ENCODE results near the gene PLTP. TPM values are rescaled to one million over a fixed set of nuclear protein-coding genes. Genes with fewer than 3 reads are reported as not detected.

The PLTP gene
- total RNA-seq, 1 donor, result 107 TPM

DNA sequence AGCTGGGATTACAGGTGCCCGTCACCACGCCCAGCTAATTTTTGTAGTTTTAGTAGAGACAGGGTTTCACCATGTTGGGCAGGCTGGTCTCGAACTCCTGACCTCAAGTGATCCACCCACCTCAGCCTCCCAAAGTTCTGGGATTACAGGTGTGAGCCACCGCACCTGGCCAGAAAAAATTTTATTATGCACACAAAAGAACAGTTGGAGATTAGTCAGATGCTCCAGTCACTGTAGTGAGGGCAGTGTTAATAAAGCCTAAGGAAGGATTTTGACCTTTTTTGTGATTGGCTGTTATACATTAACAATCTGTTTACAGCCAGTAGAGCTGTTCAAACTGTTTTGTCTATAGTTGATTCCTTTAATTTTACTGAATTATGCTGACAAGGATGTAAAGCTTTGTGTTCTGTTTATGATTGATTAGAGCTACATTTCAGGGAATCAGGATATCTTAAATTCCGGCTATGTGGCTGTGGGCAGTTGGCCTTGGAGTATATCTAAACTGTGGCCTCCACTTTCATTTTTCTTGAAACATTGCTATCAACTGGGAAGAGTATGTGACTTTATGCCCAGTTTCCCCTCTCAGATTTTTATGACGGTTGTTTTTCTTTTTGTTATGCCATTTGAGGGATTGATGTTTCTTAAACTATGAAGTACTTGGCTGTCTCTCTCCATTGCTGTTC is 44.7 kb downstream of the PLTP start:
- TF ChIP-seq, protein P1, sequence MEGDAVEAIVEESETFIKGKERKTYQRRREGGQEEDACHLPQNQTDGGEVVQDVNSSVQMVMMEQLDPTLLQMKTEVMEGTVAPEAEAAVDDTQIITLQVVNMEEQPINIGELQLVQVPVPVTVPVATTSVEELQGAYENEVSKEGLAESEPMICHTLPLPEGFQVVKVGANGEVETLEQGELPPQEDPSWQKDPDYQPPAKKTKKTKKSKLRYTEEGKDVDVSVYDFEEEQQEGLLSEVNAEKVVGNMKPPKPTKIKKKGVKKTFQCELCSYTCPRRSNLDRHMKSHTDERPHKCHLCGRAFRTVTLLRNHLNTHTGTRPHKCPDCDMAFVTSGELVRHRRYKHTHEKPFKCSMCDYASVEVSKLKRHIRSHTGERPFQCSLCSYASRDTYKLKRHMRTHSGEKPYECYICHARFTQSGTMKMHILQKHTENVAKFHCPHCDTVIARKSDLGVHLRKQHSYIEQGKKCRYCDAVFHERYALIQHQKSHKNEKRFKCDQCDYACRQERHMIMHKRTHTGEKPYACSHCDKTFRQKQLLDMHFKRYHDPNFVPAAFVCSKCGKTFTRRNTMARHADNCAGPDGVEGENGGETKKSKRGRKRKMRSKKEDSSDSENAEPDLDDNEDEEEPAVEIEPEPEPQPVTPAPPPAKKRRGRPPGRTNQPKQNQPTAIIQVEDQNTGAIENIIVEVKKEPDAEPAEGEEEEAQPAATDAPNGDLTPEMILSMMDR (IDR thresholded peaks at IDR 0.05; ENCODE audit: insufficient read depth, low read length), result no peak
- no peak for DNase-seq (ENCODE audit: low read depth)
- no peak overlapping the region for H3K4me3 ChIP-seq (ENCODE audit: low read depth, low read length)

DNA sequence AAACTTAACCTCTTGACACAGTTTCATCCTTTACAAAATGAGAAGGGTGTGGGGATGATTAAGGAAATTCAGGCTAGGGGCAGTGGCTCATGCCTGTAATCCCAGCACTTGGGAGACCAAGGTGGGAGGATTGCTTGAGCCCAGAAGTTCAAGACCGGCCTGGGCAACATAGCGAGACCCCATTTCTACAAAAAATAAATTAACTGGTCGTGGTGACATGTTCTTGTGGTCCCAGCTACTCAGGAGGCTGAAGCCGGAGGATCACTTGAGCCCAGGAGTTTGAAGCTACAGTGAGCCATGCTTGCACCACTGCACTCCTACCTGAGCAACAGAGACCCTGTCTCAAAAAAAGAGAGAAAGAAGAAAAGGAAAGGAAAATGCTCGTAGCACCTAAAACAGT is 45.5 kb downstream of the PLTP start:
- DNase-seq (ENCODE audit: low read depth), result no peak
- TF ChIP-seq, protein P1 (IDR thresholded peaks at IDR 0.05; ENCODE audit: insufficient read depth, low read length), result no peak
- H3K4me3 ChIP-seq (ENCODE audit: low read depth, low read length), result no peak overlapping the region

DNA sequence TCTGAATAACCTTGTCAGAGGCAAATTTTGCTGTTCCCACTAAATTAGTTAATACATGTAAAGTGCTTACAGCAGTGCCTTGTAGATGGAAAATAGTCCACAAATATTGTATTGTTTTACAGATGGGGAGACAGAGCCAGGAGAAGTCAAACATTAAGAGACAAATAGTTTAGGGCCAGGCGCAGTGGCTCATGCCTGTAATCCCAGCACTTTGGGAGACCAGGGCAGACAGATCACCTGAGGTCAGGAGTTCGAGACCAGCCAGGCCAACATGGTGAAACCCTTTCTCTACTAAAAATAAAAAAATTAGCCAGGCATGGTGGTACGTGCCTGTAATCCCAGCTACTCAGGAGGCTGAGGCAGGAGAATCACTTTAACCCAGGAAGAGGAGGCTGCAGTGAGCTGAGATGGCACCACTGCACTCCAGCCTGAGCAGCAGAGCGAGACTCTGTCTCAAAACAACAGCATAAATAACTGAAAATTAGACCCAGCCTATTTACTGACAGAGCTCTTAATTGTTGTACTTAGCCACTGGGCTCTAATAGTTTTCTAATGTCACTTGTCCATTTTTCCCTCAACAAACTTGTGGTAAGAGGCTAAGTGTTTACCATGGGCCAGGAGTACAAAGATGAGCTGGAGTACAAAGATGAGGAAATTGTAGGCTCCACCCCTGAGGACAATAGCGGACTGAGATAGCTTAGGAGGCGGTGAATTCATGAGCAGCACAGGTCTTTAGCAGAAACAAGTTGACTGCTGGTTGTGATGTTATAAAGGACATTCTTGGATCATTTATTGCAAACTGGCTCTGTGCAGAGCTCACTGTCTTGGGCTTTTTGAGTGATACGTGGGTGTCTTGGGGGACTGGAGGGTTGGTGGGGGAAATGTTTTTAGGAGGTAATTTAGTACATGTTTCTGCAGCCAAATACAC is 48.1 kb downstream of the PLTP start:
- H3K4me3 ChIP-seq (ENCODE audit: low read depth, low read length), result no peak overlapping the region
- TF ChIP-seq, protein P1 (IDR thresholded peaks at IDR 0.05; ENCODE audit: insufficient read depth, low read length), result no peak
- DNase-seq (ENCODE audit: low read depth), result no peak

DNA sequence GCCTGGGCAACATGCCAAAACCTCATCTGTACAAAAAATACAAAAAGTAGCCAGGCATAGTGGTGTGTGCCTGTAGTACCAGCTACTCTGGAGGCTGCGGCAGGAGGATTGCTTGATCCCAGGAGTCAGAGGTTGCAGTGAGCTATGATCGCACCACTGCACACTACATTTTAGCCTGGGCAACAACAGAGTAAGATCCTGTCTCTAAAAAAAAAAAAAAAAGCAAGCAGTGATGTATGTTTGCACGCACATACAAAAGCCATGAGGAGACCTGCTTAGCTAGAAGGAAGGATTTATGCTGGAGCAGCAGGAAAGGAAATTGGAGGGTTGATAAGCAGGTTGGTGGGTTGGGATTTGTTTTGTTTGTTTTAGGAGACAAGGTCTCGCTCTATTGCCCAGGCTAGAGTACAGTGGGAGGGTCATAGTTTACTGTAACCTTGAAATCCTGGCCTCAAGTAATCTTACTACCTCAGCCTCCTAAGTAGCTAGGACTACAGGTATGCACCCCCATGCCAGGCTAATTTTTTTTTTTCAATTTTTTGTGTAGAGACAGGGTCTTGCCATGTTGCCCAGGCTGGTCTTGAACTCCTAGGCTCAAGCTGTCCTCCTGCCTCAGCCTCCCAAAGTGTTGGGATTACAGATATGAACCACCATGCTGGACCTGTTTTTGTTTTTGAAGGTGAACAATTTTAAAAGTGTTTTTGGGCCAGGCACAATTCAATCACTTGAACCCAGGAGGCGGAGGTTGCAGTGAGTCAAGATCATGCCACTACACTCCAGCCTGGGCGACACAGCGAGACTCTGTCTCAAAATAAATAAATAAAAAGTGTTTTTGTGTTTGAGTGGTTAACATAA is 50.5 kb downstream of the PLTP start:
- H3K4me3 ChIP-seq (ENCODE audit: low read depth, low read length), result no peak overlapping the region
- no peak for DNase-seq (ENCODE audit: low read depth)
- TF ChIP-seq, protein P1 (IDR thresholded peaks at IDR 0.05; ENCODE audit: insufficient read depth, low read length), result no peak

GRCh38 chr20:45860560-45861220 is 51.3 kb downstream of the PLTP start:
- H3K4me3 ChIP-seq (ENCODE audit: low read depth, low read length), result no peak overlapping the region
- TF ChIP-seq, protein P1 (IDR thresholded peaks at IDR 0.05; ENCODE audit: insufficient read depth, low read length), result no peak
- no peak for DNase-seq (ENCODE audit: low read depth)

DNA sequence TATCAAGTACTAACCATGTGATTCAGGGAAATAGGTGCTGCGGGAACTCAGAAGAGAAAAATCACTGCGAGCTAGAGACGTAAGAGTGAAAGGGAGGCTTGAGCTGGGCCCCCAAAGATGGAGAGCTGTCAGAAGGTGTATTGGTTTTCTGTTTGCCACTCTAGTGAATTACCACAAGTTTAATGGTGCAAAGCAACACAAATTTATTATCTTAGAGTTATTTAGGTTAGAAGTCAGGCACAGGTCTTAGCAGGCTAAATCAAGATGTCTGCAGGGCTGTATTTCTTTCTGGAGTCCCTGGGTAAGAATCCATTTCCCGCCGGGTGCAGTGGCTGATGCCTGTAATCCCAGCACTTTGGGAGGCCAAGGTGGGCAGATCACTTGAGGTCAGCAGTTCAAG is 52.0 kb downstream of the PLTP start:
- no peak for DNase-seq (ENCODE audit: low read depth)
- H3K4me3 ChIP-seq (ENCODE audit: low read depth, low read length), result no peak overlapping the region
- TF ChIP-seq, protein P1 (IDR thresholded peaks at IDR 0.05; ENCODE audit: insufficient read depth, low read length), result no peak
